Glutamatergic neuron (in vitro differentiated cells): ENCODE results near the gene GARNL3. TPM values are rescaled to one million over a fixed set of nuclear protein-coding genes. Genes with fewer than 3 reads are reported as not detected.

Experiments
- DNase-seq: peaks from one replicate; pipeline ENCODE4 v3.0.0; 2022
- H3K27ac Mint-ChIP-seq: one replicate; pipeline ENCODE4 v1.8.0; 2020; ENCODE audit warnings: mild to moderate bottlenecking, mixed read lengths, inconsistent platforms; ENCODE audit not compliant: unreplicated experiment
- H3K27me3 Mint-ChIP-seq: one replicate; pipeline ENCODE4 v1.8.0; 2020; ENCODE audit warnings: mild to moderate bottlenecking, moderate library complexity, mixed read lengths, inconsistent platforms; ENCODE audit not compliant: unreplicated experiment
- H3K36me3 Mint-ChIP-seq: one replicate; pipeline ENCODE4 v1.8.0; 2020; ENCODE audit warnings: mild to moderate bottlenecking, mixed read lengths, inconsistent platforms; ENCODE audit not compliant: unreplicated experiment
- H3K4me1 Mint-ChIP-seq: one replicate; pipeline ENCODE4 v1.8.0; 2020; ENCODE audit warnings: mild to moderate bottlenecking, low read depth, mixed read lengths, inconsistent platforms; ENCODE audit not compliant: unreplicated experiment
- H3K4me3 Mint-ChIP-seq: one replicate; pipeline ENCODE4 v1.8.0; 2020; ENCODE audit warnings: mild to moderate bottlenecking, mixed read lengths, inconsistent platforms; ENCODE audit not compliant: unreplicated experiment
- H3K9me3 Mint-ChIP-seq: one replicate; pipeline ENCODE4 v1.8.0; 2020; ENCODE audit warnings: mild to moderate bottlenecking, moderate library complexity, mixed read lengths, inconsistent platforms; ENCODE audit not compliant: unreplicated experiment
- CTCF ChIP-seq: fragments of 200-600 bp; sonication (generic); IDR thresholded peaks from one replicate; pipeline ENCODE4 v1.5.0; 2021; ENCODE audit not compliant: partially characterized antibody, unreplicated experiment
- total RNA-seq: library from RNA; stranded (reverse); fragmentation: NEBNext Ultra II Directional; extraction: Animal tissue kit (Norgen Biotek cat#: 25700); gene quantifications from one replicate; pipeline ENCODE4 v1.2.1, GENCODE V29; 2021; ENCODE audit not compliant: unreplicated experiment

Gene GARNL3
- total RNA-seq, 1 donor from 2014 or later, result 14.7 TPM

GRCh38 chr9:127283135-127283534 lies 18.6 kb downstream of the GARNL3 start:
- H3K27me3 Mint-ChIP-seq, result no peaks in the 10 kb centered on the region
- no peak for DNase-seq
- no peaks in the 10 kb centered on the region for H3K9me3 Mint-ChIP-seq
- H3K4me3 Mint-ChIP-seq, result no peak overlapping the region
- TF ChIP-seq CTCF, result no peak
- H3K4me1 Mint-ChIP-seq, result no peaks in the 10 kb centered on the region
- no peak overlapping the region for H3K27ac Mint-ChIP-seq
- no peaks in the 10 kb centered on the region for H3K36me3 Mint-ChIP-seq

- Mint-ChIP-seq H3K27ac (no peak overlapping the region), H3K4me3 (no peak overlapping the region), H3K9me3 (no peaks in the 10 kb centered on the region), H3K27me3 (no peaks in the 10 kb centered on the region), H3K4me1 (no peaks in the 10 kb centered on the region), H3K36me3 (no peaks in the 10 kb centered on the region)
- no peak for TF ChIP-seq CTCF
- no peak for DNase-seq
Observed at GRCh38 chr9:127283917-127284497, 19.4 kb downstream of the GARNL3 start.

- DNase-seq, result no peak
- no peak overlapping the region for H3K27ac Mint-ChIP-seq
- no peaks in the 10 kb centered on the region for H3K4me1 Mint-ChIP-seq
- no peak for TF ChIP-seq CTCF
- no peak overlapping the region for H3K4me3 Mint-ChIP-seq
- no peaks in the 10 kb centered on the region for H3K9me3 Mint-ChIP-seq
- no peaks in the 10 kb centered on the region for H3K27me3 Mint-ChIP-seq
- H3K36me3 Mint-ChIP-seq, result no peaks in the 10 kb centered on the region
Observed at GRCh38 chr9:127285965-127286364, 21.4 kb downstream of the GARNL3 start.

GRCh38 chr9:127290561-127291065 lies 26.0 kb downstream of the GARNL3 start:
- no peaks in the 10 kb centered on the region for H3K9me3 Mint-ChIP-seq
- H3K4me1 Mint-ChIP-seq, result no peaks in the 10 kb centered on the region
- no peak overlapping the region for H3K4me3 Mint-ChIP-seq
- no peak for TF ChIP-seq CTCF
- no peaks in the 10 kb centered on the region for H3K27me3 Mint-ChIP-seq
- no peaks in the 10 kb centered on the region for H3K36me3 Mint-ChIP-seq
- no peak overlapping the region for H3K27ac Mint-ChIP-seq
- no peak for DNase-seq

- H3K27ac Mint-ChIP-seq, result no peak overlapping the region
- no peaks in the 10 kb centered on the region for H3K36me3 Mint-ChIP-seq
- no peaks in the 10 kb centered on the region for H3K27me3 Mint-ChIP-seq
- H3K4me1 Mint-ChIP-seq, result no peaks in the 10 kb centered on the region
- TF ChIP-seq CTCF, result no peak
- H3K9me3 Mint-ChIP-seq, result no peaks in the 10 kb centered on the region
- no peak for DNase-seq
- H3K4me3 Mint-ChIP-seq, result no peak overlapping the region
Observed at GRCh38 chr9:127291246-127291778, 26.7 kb downstream of the GARNL3 start.
